DMS153 treated with DMSO at 0.1 percent for 48 hours (cell line): ENCODE results near the gene SCN1B.
"Not testable (repeated sequence)": the region's sequence is repeated elsewhere in the genome, so short reads cannot be mapped to it uniquely, and the experiment has no call there.

Experiments
- DNase-seq: peaks from one replicate; lab custom pipeline; 2025; ENCODE audit not compliant: unreplicated experiment; lab: John Stamatoyannopoulos, UW

The SCN1B gene

GRCh38 chr19:35015954-35016351 lies 14.3 kb upstream of the SCN1B start:
- DNase-seq: no peak

DNA sequence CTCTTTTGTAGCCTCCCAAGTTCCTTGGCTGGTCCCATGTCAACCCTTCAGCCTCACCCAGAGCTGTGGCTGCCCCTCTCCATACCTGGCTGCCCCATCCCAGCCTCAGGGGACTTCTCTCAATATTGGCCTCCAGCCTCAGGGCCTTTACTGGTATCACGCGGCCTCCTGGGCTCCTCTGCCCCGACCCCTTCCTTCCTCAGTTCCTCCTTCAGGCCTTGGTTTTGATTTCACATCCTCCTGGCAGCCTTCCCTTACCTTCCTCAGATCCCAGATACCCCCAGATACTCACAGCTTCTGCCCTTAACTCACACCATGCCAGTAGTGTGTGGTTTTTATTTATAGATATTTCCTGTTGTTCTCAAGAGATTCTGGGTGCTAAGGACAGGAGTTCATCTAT lies 12.8 kb upstream of the SCN1B start:
- no peak for DNase-seq

DNA sequence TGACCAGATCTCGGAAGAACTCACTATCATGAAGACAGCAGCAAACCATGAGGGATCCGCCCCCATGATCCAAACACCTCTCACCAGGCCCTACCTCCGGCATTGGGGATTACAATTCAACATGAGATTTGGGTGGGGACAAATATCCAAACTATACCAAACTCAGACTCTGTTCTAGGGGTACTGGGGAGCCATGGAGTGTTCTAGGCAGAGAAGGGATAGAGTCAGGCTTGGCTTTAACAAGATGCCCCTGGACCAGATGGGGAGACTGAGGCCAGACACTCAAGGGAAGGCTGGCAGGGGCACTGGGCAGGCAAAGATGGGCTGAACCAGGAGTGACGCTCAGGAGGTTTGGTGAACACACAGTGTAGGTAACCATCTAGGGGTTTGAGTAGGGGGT lies 11.9 kb upstream of the SCN1B start:
- DNase-seq: no peak

DNA sequence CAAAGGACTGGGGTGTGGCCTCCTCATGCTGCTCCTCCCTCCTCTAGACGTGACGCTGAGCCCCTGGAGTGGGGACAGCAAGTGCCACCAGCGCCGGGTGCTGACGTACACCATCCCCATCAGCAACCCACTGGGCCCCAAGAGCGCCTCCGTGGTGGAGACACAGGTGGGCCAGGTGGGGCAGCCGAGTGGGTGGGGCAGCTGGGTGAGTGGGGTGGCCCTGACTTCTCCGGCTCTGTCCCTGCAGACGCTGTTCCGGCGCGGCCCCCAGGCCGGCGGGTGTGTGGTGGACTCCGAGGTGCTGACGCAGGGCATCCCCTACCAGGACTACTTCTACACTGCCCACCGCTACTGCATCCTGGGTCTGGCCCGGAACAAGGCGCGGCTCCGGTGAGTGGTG lies 11.1 kb upstream of the SCN1B start:
- DNase-seq: no peak

- no peak for DNase-seq
Measured at GRCh38 chr19:35021016-35021415, 9.3 kb upstream of the SCN1B start.

DNA sequence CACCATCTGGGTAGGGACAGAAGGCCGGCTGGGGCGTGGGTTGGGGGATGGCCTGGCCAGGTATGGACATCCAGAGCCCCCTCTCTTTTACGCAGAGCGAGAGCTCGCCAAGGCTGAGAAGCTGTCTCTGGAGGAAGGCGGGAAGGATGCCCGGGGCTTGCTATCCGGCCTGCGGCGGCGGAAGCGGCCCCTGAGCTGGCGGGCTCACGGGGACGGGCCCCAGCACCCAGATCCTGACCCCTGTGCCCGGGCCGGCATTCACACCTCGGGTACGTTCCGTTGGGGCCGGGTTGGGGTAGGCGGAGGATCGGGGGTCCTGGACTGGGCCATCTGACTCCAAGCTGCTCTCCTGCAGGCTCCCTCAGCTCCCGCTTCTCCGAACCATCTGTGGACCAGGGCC lies 8.7 kb upstream of the SCN1B start:
- DNase-seq: no peak

- DNase-seq: no peak
Measured at GRCh38 chr19:35022460-35022859, 7.8 kb upstream of the SCN1B start.

DNA sequence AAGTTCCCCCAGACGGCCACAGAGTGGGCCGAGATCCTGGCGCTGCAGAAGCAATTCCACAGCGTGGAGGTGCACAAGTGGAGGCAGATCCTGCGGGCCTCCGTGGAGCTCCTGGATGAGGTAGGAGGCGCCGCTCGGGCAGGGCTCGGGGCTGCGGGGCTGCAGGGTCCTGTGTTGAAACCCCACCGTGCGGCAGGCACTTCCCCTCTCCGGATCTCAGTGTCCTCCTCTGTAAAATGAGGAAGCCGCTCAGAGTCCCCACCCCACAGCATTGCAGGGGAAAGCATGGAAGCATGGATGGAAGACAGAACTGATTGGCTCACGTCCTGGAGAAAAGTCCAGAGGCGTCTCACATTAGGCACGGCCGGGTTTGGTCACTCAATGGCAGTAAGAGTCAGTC lies 6.8 kb upstream of the SCN1B start:
- no peak for DNase-seq

DNA sequence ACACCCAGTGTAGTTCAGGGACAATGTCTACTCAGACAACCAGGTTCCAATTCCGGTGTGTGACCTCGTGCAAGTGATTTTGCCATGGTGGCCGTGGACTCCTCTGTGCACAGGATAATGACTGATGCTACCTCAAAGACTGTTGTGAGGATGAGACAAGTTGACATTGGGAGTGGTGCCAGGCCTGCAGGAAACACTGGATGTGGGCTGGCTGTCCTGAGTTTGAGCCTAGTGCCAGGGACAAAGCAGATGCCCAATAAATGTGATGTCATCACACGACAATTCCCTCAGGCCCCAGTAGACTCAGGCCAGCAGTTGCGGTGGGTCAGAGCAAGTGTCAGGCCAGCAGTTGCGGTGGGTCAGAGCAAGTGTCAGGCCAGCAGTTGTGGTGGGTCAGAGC lies 6.2 kb upstream of the SCN1B start:
- no peak for DNase-seq

GRCh38 chr19:35025969-35026368 lies 4.3 kb upstream of the SCN1B start:
- no peak for DNase-seq

- DNase-seq: no peak
Measured at GRCh38 chr19:35026418-35026817, 3.9 kb upstream of the SCN1B start.

DNA sequence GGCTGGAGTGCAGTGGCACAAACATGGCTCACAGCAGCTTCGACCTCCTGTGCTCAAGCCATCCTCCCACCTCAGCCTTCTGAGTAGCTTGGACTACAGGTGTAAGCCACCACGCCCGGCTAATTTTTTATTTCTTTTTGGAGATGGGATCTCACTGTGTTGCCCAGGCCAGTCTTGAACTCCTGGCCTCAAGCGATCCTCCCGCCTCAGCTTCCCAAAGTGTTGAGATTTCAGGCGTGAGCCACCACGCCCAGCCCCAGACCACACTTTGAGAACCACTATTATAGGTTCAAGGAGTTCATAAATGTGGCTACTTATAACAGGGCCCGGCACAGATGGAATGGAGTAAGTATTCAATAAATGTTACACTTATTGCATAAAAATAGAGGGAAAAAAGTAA lies 3.3 kb upstream of the SCN1B start:
- DNase-seq: no peak

- no peak for DNase-seq
Measured at GRCh38 chr19:35027851-35028599, 2.2 kb upstream of the SCN1B start.

DNA sequence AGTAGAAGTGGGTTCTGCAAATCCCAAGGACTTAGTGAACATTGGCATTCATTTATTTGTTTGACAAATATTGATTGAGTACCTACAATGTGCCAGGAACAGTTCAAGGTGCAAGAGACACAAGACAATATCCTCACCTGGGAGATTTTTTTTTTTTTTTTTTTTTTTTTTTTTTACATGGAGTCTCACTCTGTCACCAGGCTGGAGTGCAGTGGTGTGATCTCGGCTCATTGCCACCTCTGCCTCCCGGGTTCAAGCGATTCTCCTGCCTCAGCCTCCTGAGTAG lies 1.7 kb upstream of the SCN1B start:
- DNase-seq: not testable (repeated sequence)

DNA sequence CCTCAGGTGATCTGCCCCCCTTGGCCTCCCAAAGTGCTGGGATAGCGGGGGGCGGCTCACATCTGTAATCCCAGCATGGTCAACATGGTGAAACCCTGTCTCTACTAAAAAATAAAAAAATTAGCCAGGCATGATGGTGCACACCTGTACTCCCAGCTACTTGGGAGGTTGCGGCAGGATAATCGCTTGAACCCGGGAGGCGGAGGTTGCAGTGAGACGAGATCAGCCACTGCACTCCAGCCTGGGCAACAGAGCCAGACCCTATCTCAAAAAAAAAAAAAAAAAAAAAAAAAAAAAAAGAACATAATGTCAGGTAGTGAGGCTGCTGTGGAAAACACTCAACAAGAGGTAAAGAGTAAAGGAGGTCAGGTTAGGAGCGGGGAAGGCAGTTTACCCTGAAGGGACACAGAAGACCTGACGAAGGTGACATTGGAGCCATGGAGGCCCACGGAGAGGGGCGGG lies 964 bp upstream of the SCN1B start:
- DNase-seq: not testable (repeated sequence)

- no peak for DNase-seq
Measured at GRCh38 chr19:35029737-35030256, 473 bp upstream of the SCN1B start.

DNA sequence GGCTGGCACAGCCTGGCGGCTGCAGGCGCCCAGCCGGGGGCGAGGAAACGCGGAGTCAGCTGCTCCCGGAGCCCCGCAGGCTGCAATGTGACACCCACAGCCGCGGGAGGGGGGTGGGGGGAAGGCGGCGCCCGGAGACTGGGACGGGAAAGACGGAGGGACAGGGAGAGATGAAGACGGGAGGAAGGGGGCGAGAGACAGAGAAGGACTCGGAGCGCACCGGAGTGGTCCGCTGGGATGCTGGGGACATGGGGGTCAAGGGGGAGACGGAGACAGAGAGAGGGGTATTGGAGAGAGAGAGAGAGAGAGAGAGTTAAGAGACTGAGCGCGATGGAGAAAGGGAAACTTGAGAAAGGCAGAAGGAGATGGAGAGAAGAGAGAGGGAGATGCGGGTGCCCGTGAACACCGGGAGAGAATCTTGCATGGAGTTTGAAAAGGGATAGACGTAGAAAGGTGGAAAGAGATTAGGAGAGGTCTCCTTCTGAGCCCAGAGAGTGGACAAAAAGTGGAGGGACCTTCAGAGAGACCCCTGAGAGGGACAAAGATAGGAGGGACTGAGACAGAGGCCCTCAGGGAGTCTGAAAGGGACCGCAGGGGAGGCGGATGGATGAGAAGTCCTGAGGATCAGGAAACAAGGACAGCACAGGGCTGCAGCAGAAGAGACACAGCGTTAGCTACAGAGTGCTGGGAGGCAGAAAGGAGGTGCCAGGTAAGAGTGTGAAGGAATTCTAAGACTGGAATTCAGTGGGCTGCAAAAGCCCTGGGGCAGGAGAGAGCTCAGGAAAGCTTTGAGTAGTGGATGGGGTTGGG lies 1.0 kb downstream of the SCN1B start:
- DNase-seq: no peak

DNA sequence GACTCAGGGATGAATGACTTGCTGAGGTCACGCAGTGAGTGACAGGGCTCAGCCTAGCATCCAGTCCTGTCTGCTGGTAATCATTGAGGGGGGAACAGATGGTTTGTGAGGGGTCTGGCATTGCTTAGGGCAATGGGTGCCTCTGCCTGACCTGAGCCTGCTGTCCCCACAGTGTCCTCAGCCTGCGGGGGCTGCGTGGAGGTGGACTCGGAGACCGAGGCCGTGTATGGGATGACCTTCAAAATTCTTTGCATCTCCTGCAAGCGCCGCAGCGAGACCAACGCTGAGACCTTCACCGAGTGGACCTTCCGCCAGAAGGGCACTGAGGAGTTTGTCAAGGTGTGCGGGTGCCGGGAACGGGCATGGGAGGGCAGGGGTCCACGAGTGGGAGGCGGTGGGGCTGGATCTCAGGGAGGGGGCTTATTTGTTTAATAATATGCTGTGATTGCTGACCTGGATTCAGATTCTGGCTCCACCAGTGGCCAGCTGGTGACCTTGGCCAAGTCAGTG lies 2.1 kb downstream of the SCN1B start:
- no peak for DNase-seq

DNA sequence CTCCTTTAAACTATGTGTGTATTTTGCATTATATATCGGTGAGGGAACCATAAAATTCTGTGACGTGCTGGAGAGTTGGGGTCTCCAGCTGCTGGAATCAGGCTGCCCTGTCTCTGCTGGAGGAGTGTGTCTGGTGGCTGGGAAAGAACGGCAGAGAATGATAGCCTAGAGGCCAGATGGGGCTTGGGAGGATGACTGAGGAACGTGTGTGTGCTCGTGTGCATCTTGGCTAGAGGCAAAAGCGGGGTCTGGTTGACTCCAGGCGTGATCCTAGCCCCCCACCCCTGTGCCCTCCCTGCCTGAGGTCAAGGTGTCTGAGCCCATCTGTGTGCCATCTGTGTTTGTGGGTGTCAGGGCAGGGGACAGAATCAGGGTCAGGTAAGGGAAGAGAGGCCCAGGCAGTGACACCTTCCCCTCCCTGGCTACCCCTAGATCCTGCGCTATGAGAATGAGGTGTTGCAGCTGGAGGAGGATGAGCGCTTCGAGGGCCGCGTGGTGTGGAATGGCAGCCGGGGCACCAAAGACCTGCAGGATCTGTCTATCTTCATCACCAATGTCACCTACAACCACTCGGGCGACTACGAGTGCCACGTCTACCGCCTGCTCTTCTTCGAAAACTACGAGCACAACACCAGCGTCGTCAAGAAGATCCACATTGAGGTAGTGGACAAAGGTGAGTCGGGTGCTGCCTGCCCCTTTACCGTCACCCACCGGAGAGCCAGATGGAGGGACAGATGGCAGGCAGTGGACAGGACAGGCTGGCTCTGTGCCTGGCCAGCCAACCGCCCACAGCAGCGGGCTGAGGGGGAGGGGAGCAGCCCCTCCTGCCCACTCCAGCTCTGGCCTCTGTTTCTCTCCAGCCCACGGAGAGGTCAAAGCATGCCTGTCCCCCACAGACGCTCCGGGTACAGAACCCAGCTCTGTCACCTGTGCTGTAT lies 3.1 kb downstream of the SCN1B start:
- no peak for DNase-seq

- no peak for DNase-seq
Measured at GRCh38 chr19:35034005-35034502, 3.8 kb downstream of the SCN1B start.
